Activated effector memory CD4-positive, alpha-beta T cell treated with anti-CD3 and anti-CD28 coated beads, Interleukin-2, amount 50 U/mL, for 16 hours (primary cell): ENCODE results near the gene PRAMEF9.
A peak's percentile ranks its signal among the peaks of the same experiment; 100 is the strongest.
"Not testable (repeated sequence)": the region's sequence is repeated elsewhere in the genome, so short reads cannot be mapped to it uniquely, and the experiment has no call there.

ENCODE experiments used
- DNase-seq: peaks from one replicate; pipeline ENCODE4 v3.0.0-alpha.2; 2020

Gene PRAMEF9

DNA sequence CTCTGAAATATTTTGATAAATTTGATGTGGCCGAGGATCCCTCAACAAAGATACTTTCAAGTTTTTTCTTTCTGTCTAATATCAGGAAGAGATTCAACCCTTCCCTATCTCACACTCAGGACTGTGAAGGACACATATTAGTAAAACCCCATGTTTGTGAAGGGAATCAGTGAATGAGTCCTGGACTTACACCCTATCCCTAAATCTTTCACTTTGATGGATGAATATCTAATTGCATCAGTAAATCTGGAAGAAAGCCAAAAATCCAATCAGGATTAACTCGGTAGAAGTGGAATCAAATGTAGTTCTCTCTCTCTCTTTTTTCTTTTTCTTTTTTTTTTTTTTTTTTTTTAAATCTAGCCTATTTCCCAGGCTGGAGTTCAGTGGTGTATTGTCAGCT lies at the start of gene PRAMEF9:
PRAMEF9 (plus strand) TSS at position 301 of the 400 bp plus-strand sequence. CDS start 3,433 bp downstream, outside the sequence.
- DNase-seq: not testable (repeated sequence)

DNA sequence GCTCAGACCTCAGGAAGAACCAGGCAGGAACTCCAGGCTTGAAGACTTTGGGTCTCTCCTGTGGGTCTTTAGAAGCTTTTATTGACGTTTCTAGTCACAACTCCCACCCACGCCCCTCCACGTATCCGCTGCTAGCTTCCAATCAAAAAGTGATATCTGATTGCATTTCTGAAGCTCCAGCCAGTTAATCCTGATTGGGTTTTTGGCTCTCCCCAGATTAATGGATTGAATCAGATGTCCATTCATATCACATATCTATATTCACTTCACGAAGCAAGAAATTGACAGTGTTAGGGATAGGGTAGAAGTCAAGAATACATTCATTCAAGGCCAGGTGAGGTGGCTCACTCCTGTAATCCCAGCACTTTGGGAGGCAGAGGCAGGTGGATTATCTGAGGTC lies 15.7 kb upstream of the PRAMEF9 start, which contains the start of gene PRAMEF26:
PRAMEF26 (minus strand) TSS at position 101 of the 400 bp plus-strand sequence. CDS start 2,914 bp downstream, outside the sequence.
- DNase-seq: not testable (repeated sequence)

DNA sequence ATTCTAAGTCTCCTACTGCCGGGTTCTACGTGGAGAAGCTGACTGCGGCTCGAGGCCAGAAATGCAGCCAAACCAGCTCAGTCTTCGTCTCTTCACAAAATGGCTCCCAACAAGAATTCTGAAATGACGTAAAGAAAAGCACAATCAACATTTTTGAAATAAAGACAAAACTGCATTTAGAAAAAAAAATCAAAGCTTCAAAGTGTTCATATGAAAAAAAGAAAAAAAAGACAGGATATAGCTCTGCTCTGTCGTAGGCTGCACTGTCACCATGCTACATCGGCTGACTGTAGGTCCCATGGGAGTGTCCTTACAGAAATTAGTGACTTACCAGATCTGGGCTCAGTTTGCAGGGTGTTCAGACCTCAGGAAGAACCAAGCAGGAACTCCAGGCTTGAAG lies 6.1 kb upstream of the PRAMEF9 start, which contains the start of gene HNRNPCL4:
HNRNPCL4 (minus strand) TSS at position 101 of the 400 bp plus-strand sequence. CDS start 164 bp downstream, outside the sequence.
- not testable (repeated sequence) for DNase-seq

- DNase-seq: not testable (repeated sequence)
These were observed 29.7 kb downstream of the PRAMEF9 start, which contains the start of gene PRAMEF13 for GRCh38 chr1:13201309-13201708. Gene PRAMEF13, minus strand, starts transcription at chr1:13201409. Its CDS starts 1,820 bp downstream, at chr1:13199589.

DNA sequence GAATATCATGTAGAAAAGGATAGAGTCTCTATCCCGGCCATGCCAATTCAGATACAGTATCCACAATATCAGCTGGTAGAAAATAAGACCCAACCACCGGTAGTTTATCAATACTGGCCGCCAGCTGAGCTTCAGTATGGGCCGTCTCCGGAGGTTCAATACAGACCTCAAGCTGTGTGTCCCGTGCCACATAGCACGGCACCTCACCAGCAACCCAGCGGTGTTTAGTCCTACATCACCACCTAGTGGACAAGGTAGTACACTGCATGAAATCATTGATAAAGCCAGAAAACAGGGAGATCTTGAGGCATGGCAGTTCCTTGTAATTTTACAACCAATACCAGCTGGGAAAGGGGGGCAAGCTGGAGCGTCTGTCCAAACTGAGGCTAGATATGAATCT lies 37.1 kb downstream of the PRAMEF9 start:
- DNase-seq: not testable (repeated sequence)

GRCh38 chr1:13216619-13217018 lies 45.0 kb downstream of the PRAMEF9 start:
- DNase-seq: not testable (repeated sequence)

DNA sequence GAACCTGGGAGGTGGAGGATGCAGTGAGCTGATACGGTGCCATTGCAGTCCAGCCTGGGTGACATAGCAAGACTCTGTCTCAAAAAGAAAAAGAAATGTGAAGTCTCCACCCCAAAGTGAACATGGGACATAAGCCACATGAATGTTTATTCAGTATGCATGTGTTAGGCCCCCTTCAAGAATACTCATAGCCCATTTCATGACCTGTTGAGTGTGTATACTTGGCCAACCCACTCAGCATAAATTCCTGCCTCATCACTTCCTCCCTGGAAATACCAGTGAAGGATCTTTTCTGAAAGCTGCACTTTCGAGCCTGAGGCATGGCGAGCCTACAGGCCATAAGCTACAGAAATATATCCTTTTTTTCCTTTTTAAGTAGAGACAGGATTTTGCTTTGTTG lies 47.6 kb downstream of the PRAMEF9 start:
- not testable (repeated sequence) for DNase-seq

- DNase-seq: not testable (repeated sequence)
These were observed 51.1 kb downstream of the PRAMEF9 start for GRCh38 chr1:13222788-13223187.

- DNase-seq: no peak
These were observed 52.9 kb downstream of the PRAMEF9 start for GRCh38 chr1:13224480-13225060.

GRCh38 chr1:13225675-13226204 lies 54.1 kb downstream of the PRAMEF9 start, which contains the start of gene PRAMEF18:
Gene PRAMEF18, minus strand, starts transcription at chr1:13226154. Its CDS starts 48 bp downstream, at chr1:13226106.
- not testable (repeated sequence) for DNase-seq

GRCh38 chr1:13227271-13228055 lies 55.8 kb downstream of the PRAMEF9 start:
- peak; percentile 57 for DNase-seq

- DNase-seq: peak; percentile 77
These were observed 56.7 kb downstream of the PRAMEF9 start for GRCh38 chr1:13228343-13228781.
